Measurements from ENCODE around the gene FAM163A.

GRCh38 chr1:179747611-179748010 is 4.5 kb downstream of the FAM163A start:
- TF ChIP-seq TAF1 (IDR thresholded peaks at IDR 0.05; ENCODE audit: borderline replicate concordance, insufficient read depth, low read length) (no peak), POLR2AphosphoS5 (IDR thresholded peaks at IDR 0.05; ENCODE audit: low read depth, low read length) (no peak), SIN3A (IDR thresholded peaks at IDR 0.05; ENCODE audit: borderline replicate concordance, insufficient read depth, low read length) (no peak), FOXP2 (optimal IDR thresholded peaks at IDR 0.05; ENCODE audit: borderline replicate concordance, extremely low read depth, extremely low read length, insufficient read depth) (no peak)
- TF ChIP-seq, protein P1, sequence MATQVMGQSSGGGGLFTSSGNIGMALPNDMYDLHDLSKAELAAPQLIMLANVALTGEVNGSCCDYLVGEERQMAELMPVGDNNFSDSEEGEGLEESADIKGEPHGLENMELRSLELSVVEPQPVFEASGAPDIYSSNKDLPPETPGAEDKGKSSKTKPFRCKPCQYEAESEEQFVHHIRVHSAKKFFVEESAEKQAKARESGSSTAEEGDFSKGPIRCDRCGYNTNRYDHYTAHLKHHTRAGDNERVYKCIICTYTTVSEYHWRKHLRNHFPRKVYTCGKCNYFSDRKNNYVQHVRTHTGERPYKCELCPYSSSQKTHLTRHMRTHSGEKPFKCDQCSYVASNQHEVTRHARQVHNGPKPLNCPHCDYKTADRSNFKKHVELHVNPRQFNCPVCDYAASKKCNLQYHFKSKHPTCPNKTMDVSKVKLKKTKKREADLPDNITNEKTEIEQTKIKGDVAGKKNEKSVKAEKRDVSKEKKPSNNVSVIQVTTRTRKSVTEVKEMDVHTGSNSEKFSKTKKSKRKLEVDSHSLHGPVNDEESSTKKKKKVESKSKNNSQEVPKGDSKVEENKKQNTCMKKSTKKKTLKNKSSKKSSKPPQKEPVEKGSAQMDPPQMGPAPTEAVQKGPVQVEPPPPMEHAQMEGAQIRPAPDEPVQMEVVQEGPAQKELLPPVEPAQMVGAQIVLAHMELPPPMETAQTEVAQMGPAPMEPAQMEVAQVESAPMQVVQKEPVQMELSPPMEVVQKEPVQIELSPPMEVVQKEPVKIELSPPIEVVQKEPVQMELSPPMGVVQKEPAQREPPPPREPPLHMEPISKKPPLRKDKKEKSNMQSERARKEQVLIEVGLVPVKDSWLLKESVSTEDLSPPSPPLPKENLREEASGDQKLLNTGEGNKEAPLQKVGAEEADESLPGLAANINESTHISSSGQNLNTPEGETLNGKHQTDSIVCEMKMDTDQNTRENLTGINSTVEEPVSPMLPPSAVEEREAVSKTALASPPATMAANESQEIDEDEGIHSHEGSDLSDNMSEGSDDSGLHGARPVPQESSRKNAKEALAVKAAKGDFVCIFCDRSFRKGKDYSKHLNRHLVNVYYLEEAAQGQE (IDR thresholded peaks at IDR 0.05; ENCODE audit: insufficient read depth in 1 of 2, low read depth in 2 of 2, low read length in 2 of 2): no peak
